ENCODE results near the gene DGKQ.

Gene DGKQ

GRCh38 chr4:972651-973424 is 531 bp downstream of the DGKQ start:
- peak; percentile 30 for DNase-seq

GRCh38 chr4:971666-972500 is 1.5 kb downstream of the DGKQ start:
- DNase-seq, result no peak

GRCh38 chr4:970854-971520 is 2.4 kb downstream of the DGKQ start:
- DNase-seq, result peak; percentile 11

GRCh38 chr4:970046-970745 is 3.2 kb downstream of the DGKQ start:
- DNase-seq, result no peak

GRCh38 chr4:968621-969394 is 4.6 kb downstream of the DGKQ start:
- no peak for DNase-seq

- DNase-seq, result no peak
These were observed 5.1 kb downstream of the DGKQ start for GRCh38 chr4:968221-968620.

- DNase-seq, result no peak
These were observed 6.0 kb downstream of the DGKQ start for GRCh38 chr4:967113-968104.

- no peak for DNase-seq
These were observed 6.9 kb downstream of the DGKQ start for GRCh38 chr4:966266-967112.

- no peak for DNase-seq
These were observed 7.6 kb downstream of the DGKQ start for GRCh38 chr4:965766-966134.

GRCh38 chr4:965048-965765 is 8.2 kb downstream of the DGKQ start:
- no peak for DNase-seq

GRCh38 chr4:964346-965025 is 8.9 kb downstream of the DGKQ start:
- DNase-seq, result no peak

- DNase-seq, result no peak
These were observed 9.8 kb downstream of the DGKQ start for GRCh38 chr4:963276-964225.

- DNase-seq, result no peak
These were observed 10.8 kb downstream of the DGKQ start for GRCh38 chr4:962231-963208.

- no peak for DNase-seq
These were observed 11.8 kb downstream of the DGKQ start for GRCh38 chr4:961351-962230.
